ENCODE results near the gene DMPK.

DMPK gene

DNA sequence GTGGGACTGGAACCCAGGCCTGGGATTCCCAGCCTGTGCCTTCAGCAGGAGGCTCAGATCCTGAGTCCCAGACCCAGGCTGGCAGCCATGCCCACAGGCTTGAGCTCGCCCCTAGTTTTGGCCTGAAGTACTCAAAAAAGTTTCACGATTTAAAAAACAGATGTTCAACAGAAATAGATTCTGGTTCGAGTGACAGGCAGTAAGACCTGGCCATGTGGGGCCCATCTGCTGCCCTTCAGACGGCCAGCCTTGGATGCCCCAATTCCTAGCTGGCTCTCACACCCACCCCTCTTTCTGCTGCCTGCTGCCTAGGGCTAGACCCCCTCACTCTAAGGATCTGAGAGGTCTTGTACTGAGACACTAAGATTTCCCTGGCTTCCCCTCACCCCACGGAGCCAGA is 2.8 kb upstream of the DMPK start:
- DNase-seq: no peak

DNA sequence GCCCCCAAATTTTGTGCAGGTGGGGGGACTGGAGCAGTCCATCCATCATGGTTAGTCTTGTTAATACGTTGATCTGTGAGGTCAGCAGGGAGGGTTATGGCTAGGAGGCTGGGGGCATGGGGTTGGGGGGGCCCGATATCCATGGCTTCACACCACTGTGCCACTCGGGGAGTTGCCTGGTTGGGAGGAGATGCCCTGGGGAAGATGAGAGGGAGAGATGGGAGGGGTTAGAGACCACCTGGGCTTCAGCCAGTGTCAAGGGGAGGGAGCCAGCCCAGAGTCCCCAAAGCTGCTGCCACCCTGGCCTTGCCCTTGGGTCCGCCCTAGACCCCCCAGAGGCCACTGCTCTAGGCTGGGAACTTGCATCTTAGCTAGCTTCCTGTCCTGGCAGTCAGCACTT is 1.8 kb upstream of the DMPK start:
- no peak for DNase-seq

DNA sequence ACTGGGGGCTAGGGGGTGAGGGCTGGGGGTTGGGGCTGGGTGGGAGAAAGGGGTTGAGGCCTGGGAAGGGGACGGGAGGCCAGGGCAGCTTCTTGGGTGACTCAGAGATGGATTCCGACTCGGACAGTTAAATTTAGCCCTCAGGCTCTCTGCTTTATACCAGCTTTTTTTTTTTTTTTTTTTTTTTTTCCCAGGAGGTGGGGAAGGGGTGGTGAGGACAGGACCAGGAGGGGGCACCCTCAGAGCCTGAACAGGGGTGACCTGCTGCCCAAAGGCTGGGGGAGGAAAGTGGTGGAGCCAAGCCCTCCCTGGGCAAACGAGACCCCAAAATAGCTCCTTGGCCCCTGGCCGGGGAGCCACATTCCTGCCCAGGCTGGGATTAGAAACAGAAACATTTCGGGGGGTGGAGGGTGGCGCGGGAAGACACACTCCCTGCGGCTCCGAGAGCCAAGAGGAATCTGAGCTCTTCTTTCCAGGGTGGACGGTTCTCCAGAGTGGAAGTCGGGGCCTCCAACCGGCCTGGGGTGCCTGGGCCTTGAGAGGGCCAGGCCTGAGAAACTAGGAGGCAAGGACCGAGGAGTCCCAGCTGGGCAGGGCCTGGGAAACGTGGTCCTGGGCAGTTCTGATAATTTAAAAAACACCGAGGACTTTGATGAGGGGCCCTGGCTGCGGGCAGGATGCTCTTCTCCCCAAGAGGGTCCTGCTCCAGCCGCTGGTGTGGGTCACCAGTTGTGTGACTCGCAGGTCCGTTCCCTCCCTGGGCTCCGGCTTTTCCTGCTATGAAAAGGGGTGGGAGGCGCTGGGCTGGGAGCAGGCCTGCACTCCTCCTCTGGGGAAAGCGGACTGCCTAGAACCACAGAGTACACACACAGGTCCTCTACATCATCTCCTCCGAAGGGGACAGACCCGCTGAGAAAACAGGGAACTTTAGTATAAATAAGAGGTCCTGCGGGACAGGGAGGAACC is 813 bp upstream of the DMPK start:
- DNase-seq: no peak

GRCh38 chr19:45781214-45782161 is 802 bp downstream of the DMPK start:
- DNase-seq: no peak

GRCh38 chr19:45780448-45781213 is 1.7 kb downstream of the DMPK start:
- no peak for DNase-seq

GRCh38 chr19:45780146-45780447 is 2.2 kb downstream of the DMPK start:
- DNase-seq: no peak

GRCh38 chr19:45779231-45780145 is 2.8 kb downstream of the DMPK start:
- DNase-seq: no peak

GRCh38 chr19:45778010-45778661 is 4.2 kb downstream of the DMPK start:
- no peak for DNase-seq

- no peak for DNase-seq
These were observed 4.8 kb downstream of the DMPK start for GRCh38 chr19:45777395-45777961.

GRCh38 chr19:45774765-45775164 is 7.5 kb downstream of the DMPK start:
- DNase-seq: no peak

GRCh38 chr19:45773384-45773783 is 8.9 kb downstream of the DMPK start:
- no peak for DNase-seq

DNA sequence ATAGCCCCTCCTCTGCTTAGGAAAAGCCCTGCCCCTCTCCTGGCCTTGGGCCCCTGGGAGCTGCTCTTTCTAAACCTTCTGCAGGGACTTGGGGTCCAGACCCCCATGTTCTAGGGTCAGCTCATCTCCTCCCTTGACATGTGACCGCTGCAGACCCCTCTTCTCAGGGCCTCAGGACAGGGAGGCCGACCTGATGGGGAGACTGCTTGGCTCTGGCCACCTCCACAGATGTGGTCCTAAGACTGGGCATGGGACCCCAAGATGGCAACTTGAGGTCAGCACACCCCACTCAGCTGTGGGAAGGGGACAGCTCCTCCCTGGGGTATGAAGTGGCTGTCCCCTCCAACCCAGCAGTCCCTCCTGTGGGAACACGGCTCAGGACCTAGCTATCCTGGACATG is 9.4 kb downstream of the DMPK start:
- DNase-seq: no peak

GRCh38 chr19:45772130-45772840 is 10.0 kb downstream of the DMPK start:
- no peak for DNase-seq

DNA sequence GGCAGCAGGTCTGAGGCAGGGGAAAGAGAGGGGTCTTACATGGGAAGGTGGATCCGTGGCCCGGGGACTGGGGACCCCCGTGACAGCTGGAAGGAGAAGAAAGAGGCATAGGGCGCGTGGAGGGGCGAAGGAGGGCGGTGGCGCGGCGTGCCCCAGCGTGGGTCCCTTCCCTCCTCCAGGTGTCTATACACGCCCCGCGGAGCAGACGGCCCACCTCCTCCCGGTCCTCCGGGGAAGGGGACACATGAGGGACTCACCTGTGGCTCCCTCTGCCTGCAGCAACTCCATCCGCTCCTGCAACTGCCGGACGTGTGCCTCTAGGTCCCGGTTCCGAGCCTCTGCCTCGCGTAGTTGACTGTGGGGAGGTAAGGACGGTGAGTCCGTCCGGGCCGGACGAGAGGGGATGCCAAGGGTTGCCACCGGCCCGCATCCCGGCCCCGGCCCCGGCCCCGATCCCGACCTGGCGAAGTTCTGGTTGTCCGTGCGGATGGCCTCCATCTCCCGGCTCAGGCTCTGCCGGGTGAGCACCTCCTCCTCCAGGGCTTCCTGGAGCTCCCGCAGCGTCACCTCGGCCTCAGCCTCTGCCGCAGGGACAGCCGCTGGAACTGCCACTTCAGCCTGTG is 10.9 kb downstream of the DMPK start:
- DNase-seq: no peak

GRCh38 chr19:45770192-45771101 is 11.8 kb downstream of the DMPK start:
- DNase-seq: peak; percentile 78

- DNase-seq: peak; percentile 56
These were observed 12.5 kb downstream of the DMPK start for GRCh38 chr19:45769821-45770191.

DNA sequence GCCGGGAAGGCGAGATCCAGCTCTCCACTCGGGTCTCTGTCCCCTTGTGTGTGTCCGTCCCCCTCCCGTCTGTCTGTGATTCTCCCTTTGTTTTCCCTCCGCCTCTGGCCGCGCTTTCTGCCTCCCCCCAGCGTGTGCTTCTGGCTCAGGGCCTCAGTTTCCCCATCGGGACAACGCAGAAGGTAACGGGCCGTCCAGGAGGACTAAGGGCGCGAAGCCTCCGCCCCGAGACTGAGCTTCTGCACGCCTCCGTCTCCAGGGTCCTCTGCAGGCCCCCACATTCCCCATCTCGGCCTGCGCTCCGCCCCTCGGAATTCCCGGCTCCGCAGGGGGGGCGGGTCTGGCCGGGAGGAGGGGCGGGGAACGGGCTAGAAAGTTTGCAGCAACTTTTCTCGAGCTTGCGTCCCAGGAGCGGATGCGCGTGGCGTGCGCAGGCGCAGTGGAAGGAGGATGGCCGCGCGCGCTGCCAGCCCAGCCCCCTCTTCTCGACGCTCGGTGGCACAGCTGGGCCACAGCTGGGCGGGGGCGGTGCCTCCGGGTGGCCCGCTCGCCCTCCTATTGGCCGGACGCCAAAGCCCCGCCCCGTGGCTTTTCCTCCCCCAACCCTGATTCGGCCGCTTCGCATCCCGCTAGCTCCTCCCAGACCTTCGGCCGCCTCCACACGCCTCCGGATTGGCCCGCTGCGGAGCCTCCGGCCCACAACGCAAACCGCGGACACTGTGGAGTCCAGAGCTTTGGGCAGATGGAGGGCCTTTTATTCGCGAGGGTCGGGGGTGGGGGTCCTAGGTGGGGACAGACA is 13.1 kb downstream of the DMPK start, which contains the start of gene SIX5:
Gene SIX5 (minus strand): TSS at position 269 of the 799 bp plus-strand sequence. CDS start 408 bp downstream, outside the sequence.
- peak; percentile 96 for DNase-seq

GRCh38 chr19:45768655-45768983 is 13.7 kb downstream of the DMPK start:
- no peak for DNase-seq
